ENCODE results near the gene ANK3.
A peak's percentile ranks its signal among the peaks of the same experiment; 100 is the strongest.

ANK3 gene

GRCh38 chr10:60414877-60415585 is 25.4 kb upstream of the ANK3 start (continued):
- TF ChIP-seq, protein P1, sequence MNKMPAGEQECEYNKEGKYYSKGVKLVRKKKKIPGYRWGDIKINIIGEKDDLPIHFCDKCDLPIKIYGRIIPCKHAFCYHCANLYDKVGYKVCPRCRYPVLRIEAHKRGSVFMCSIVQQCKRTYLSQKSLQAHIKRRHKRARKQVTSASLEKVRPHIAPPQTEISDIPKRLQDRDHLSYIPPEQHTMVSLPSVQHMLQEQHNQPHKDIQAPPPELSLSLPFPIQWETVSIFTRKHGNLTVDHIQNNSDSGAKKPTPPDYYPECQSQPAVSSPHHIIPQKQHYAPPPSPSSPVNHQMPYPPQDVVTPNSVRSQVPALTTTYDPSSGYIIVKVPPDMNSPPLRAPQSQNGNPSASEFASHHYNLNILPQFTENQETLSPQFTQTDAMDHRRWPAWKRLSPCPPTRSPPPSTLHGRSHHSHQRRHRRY (tag by site-specific recombination; IDR thresholded peaks at IDR 0.05), result no peak
- TF ChIP-seq ZNF335 (tag by site-specific recombination; conservative IDR thresholded peaks at IDR 0.05) (no peak), TRIM28 (IDR thresholded peaks at IDR 0.05; ENCODE audit: borderline replicate concordance, low read length) (no peak), GLIS2 (tag by site-specific recombination; IDR thresholded peaks at IDR 0.05) (no peak), ZNF23 (tag by site-specific recombination; IDR thresholded peaks at IDR 0.05; ENCODE audit: borderline replicate concordance) (no peak), ZBTB7A (tag by site-specific recombination; IDR thresholded peaks at IDR 0.05; ENCODE audit: low read depth) (no peak), ZNF768 (tag by site-specific recombination; IDR thresholded peaks at IDR 0.05) (no peak), ZNF626 (tag by site-specific recombination; IDR thresholded peaks at IDR 0.05) (no peak), ZNF561 (tag by site-specific recombination; IDR thresholded peaks at IDR 0.05; ENCODE audit: borderline replicate concordance) (no peak), ZNF138 (tag by site-specific recombination; IDR thresholded peaks at IDR 0.05; ENCODE audit: borderline replicate concordance) (no peak)
- TF ChIP-seq, protein P2, sequence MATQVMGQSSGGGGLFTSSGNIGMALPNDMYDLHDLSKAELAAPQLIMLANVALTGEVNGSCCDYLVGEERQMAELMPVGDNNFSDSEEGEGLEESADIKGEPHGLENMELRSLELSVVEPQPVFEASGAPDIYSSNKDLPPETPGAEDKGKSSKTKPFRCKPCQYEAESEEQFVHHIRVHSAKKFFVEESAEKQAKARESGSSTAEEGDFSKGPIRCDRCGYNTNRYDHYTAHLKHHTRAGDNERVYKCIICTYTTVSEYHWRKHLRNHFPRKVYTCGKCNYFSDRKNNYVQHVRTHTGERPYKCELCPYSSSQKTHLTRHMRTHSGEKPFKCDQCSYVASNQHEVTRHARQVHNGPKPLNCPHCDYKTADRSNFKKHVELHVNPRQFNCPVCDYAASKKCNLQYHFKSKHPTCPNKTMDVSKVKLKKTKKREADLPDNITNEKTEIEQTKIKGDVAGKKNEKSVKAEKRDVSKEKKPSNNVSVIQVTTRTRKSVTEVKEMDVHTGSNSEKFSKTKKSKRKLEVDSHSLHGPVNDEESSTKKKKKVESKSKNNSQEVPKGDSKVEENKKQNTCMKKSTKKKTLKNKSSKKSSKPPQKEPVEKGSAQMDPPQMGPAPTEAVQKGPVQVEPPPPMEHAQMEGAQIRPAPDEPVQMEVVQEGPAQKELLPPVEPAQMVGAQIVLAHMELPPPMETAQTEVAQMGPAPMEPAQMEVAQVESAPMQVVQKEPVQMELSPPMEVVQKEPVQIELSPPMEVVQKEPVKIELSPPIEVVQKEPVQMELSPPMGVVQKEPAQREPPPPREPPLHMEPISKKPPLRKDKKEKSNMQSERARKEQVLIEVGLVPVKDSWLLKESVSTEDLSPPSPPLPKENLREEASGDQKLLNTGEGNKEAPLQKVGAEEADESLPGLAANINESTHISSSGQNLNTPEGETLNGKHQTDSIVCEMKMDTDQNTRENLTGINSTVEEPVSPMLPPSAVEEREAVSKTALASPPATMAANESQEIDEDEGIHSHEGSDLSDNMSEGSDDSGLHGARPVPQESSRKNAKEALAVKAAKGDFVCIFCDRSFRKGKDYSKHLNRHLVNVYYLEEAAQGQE (tag by site-specific recombination; IDR thresholded peaks at IDR 0.05), result no peak
- TF ChIP-seq, protein P3, sequence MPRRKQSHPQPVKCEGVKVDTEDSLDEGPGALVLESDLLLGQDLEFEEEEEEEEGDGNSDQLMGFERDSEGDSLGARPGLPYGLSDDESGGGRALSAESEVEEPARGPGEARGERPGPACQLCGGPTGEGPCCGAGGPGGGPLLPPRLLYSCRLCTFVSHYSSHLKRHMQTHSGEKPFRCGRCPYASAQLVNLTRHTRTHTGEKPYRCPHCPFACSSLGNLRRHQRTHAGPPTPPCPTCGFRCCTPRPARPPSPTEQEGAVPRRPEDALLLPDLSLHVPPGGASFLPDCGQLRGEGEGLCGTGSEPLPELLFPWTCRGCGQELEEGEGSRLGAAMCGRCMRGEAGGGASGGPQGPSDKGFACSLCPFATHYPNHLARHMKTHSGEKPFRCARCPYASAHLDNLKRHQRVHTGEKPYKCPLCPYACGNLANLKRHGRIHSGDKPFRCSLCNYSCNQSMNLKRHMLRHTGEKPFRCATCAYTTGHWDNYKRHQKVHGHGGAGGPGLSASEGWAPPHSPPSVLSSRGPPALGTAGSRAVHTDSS (tag by site-specific recombination; IDR thresholded peaks at IDR 0.05), result no peak
- TF ChIP-seq, protein P4, sequence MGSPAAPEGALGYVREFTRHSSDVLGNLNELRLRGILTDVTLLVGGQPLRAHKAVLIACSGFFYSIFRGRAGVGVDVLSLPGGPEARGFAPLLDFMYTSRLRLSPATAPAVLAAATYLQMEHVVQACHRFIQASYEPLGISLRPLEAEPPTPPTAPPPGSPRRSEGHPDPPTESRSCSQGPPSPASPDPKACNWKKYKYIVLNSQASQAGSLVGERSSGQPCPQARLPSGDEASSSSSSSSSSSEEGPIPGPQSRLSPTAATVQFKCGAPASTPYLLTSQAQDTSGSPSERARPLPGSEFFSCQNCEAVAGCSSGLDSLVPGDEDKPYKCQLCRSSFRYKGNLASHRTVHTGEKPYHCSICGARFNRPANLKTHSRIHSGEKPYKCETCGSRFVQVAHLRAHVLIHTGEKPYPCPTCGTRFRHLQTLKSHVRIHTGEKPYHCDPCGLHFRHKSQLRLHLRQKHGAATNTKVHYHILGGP (tag by site-specific recombination; IDR thresholded peaks at IDR 0.05), result 0 out of 2 replicates have a peak, but pooled peaks have one; percentile 17

- no peaks in the 10 kb centered on the region for H3K4me1 ChIP-seq (ENCODE audit: control insufficient read depth, insufficient read depth, low read length)
Measured at GRCh38 chr10:60414111-60414510, 24.4 kb upstream of the ANK3 start.

DNA sequence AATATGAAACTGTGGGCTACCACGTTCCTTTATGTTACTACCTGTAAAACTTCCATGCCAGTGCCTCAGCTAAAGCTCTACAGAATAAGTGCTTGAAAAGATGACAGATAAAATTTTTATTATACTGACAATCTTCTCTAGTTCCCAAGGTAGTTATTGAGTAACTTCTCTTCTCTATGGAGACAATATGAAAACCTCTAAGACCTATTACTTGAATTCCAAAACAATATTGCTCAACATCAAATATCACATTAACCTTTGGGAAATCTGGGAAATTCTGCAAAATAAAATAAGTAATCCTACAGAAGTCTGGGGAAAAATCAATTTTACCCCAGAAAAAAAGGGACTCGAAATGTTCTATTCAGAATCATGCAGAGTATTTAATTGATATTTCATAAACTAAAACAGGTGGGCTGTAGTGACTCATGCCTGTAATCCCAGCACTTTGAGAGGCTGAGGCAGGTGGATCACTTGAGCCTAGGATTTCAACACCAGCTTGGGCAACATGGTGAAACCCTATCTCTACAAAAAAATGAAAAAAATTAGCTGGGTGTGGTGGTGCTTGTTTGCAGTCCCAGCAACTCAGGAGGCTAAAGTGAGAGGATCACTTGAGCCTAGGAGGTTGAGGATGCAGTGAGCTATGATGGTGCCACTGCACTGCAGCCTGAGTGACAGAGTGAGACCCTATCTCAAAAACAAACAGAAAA is 23.8 kb upstream of the ANK3 start:
- H3K36me3 ChIP-seq (ENCODE audit: control insufficient read depth in 2 of 2, insufficient read depth in 1 of 2, low read length in 2 of 2), result no peaks in the 10 kb centered on the region
- H3K27ac ChIP-seq (ENCODE audit: extremely low read depth, low read depth, low read length), result no peak overlapping the region
- ChIA-PET CTCF (no interaction called here), POLR2A (no interaction called here)
- H3K4me1 ChIP-seq (ENCODE audit: control insufficient read depth, insufficient read depth, low read length), result no peaks in the 10 kb centered on the region
- no peak overlapping the region for H3K4me3 ChIP-seq (ENCODE audit: low read depth, low read length)
- H3K9me3 ChIP-seq (ENCODE audit: control insufficient read depth, insufficient read depth, low read depth, low read length), result no peaks in the 10 kb centered on the region
- TF ChIP-seq OSR2 (tag by site-specific recombination; IDR thresholded peaks at IDR 0.05) (no peak), ZNF843 (tag by site-specific recombination; IDR thresholded peaks at IDR 0.05) (no peak), ZFP37 (tag by site-specific recombination; IDR thresholded peaks at IDR 0.05) (no peak), ZNF704 (tag by site-specific recombination; IDR thresholded peaks at IDR 0.05) (no peak), SP3 (tag by site-specific recombination; IDR thresholded peaks at IDR 0.05) (no peak), ZNF677 (tag by site-specific recombination; IDR thresholded peaks at IDR 0.05) (no peak), CTCF (tag by site-specific recombination; IDR thresholded peaks at IDR 0.05) (no peak)

More at GRCh38 chr10:60414111-60414510, 24.4 kb upstream of the ANK3 start:
- ChIA-PET CTCF (no interaction called here), POLR2A (no interaction called here)
- TF ChIP-seq KLF8 (tag by site-specific recombination; IDR thresholded peaks at IDR 0.05) (no peak), ZNF223 (tag by site-specific recombination; IDR thresholded peaks at IDR 0.05) (no peak), ZFHX2 (tag by site-specific recombination; conservative IDR thresholded peaks at IDR 0.05) (no peak)
- H3K27ac ChIP-seq (ENCODE audit: extremely low read depth, low read depth, low read length), result no peak overlapping the region
- no peak overlapping the region for H3K4me3 ChIP-seq (ENCODE audit: low read depth, low read length)
- H3K36me3 ChIP-seq (ENCODE audit: control insufficient read depth in 2 of 2, insufficient read depth in 1 of 2, low read length in 2 of 2), result no peaks in the 10 kb centered on the region
- H3K9me3 ChIP-seq (ENCODE audit: control insufficient read depth, insufficient read depth, low read depth, low read length), result no peaks in the 10 kb centered on the region
